HepG2 (cell line): ENCODE measurements around the gene MAPK12. TPM values are rescaled to one million over a fixed set of nuclear protein-coding genes. Genes with fewer than 3 reads are reported as not detected.

Experiments
- ATAC-seq: fragments of 200-7000 bp; cut with Tn5 transposase; 3 replicates; pipeline ENCODE4 v1.9.1; 2020; ENCODE audit warnings: mild to moderate bottlenecking, moderate library complexity
- BruUV-seq: library from RNA; stranded (reverse); fragments of 400-500 nt; replicated peaks from 2 replicates; lab custom pipeline; 2021; lab: Mats Ljungman, UMichigan
- CTCF ChIA-PET: fragments of 300-600 bp; formaldehyde crosslinking; extraction: SDS; loops from one replicate; lab custom pipeline; 2021; ENCODE audit warnings: low total read pairs, inconsistent platforms, low intra/inter-chr PET ratio; lab: Yijun Ruan, JAX
- POLR2A ChIA-PET: fragments of 350-600 bp; sonication (Branson Sonifier 250); formaldehyde crosslinking; loops from one replicate; lab custom pipeline; 2020; ENCODE audit warnings: antibody characterized with exemption, inconsistent platforms; lab: Yijun Ruan, JAX
- DNase-seq: peaks from one replicate; pipeline ENCODE4 v3.0.0-alpha.2; 2015; ENCODE audit warnings: low spot score
- FAIRE-seq: peaks from 3 replicates; lab custom pipeline; 2011; peaks lifted over from hg19 to GRCh38; lab: Jason Lieb, UNC
- H2AFZ ChIP-seq: one replicate; pipeline ENCODE4 v1.6.1; 2011; ENCODE audit warnings: low read length, inconsistent platforms
- H3K27ac ChIP-seq: fragments of 300-600 bp; 3 replicates; pipeline ENCODE4 v1.8.0; 2011; ENCODE audit warnings: mixed run types, mild to moderate bottlenecking, mixed read lengths, low read length, inconsistent platforms; ENCODE audit not compliant: insufficient read depth; ENCODE audit errors: extremely low read length
- H3K27me3 ChIP-seq, 2 experiments: fragments of 200-600 bp in 1 of 2; 2 replicates in 1 of 2; 3 replicates in 1 of 2; pipeline versions ENCODE4 v1.6.0 to v1.8.0; 2011; ENCODE audit warnings: low read length in 2 of 2, mild to moderate bottlenecking in 2 of 2, moderate library complexity in 2 of 2, inconsistent platforms in 1 of 2; ENCODE audit not compliant: insufficient read depth in 2 of 2, control insufficient read depth in 1 of 2
- H3K36me3 ChIP-seq, 2 experiments: fragments of 200-600 bp in 1 of 2; replicated peaks in 1 of 2; 2 replicates in 1 of 2; 3 replicates in 1 of 2; pipeline versions ENCODE4 v1.5.1 to v1.8.0; 2011; ENCODE audit warnings: low read length in 2 of 2, inconsistent platforms in 1 of 2; ENCODE audit not compliant: insufficient read depth in 2 of 2, control insufficient read depth in 1 of 2
- H3K4me1 ChIP-seq: 2 replicates; pipeline ENCODE4 v1.5.1; 2012; ENCODE audit warnings: low read length, inconsistent platforms; ENCODE audit not compliant: insufficient read depth
- H3K4me2 ChIP-seq: 2 replicates; pipeline ENCODE4 v1.6.0; 2011; ENCODE audit warnings: low read depth, low read length, inconsistent platforms
- H3K4me3 ChIP-seq, 3 experiments: fragments of 200-600 bp in 1 of 3; sonication (generic), shearing (Covaris generic) in 1 of 3; replicated peaks in 1 of 3; 2 replicates each; pipeline ENCODE4 v1.5.1; 2011 to 2016; ENCODE audit warnings: low read length in 3 of 3, inconsistent platforms in 2 of 3, low read depth in 2 of 3, mild to moderate bottlenecking in 2 of 3, control low read depth in 1 of 3, mixed read lengths in 1 of 3; ENCODE audit not compliant: insufficient read depth in 1 of 3
- H3K79me2 ChIP-seq: one replicate; pipeline ENCODE4 v1.6.1; 2011; ENCODE audit warnings: low read length, inconsistent platforms; ENCODE audit not compliant: insufficient read depth
- H3K9ac ChIP-seq: 2 replicates; pipeline ENCODE4 v1.6.0; 2011; ENCODE audit warnings: mild to moderate bottlenecking, low read depth, low read length, inconsistent platforms; ENCODE audit not compliant: insufficient read depth
- H3K9me3 ChIP-seq: 2 replicates; pipeline ENCODE4 v1.5.1; 2012; ENCODE audit warnings: mild to moderate bottlenecking, low read length
- H4K20me1 ChIP-seq: 2 replicates; pipeline ENCODE4 v1.6.0; 2011; ENCODE audit warnings: inconsistent platforms, mild to moderate bottlenecking, low read length, moderate library complexity; ENCODE audit not compliant: insufficient read depth
- CCDC6 ChIP-seq: sonication (generic); formaldehyde crosslinking; IDR thresholded peaks from 2 replicates; pipeline ENCODE4 v1.8.1; 2022; ENCODE audit warnings: mild to moderate bottlenecking, missing genetic modification reagents, moderate library complexity
- EED ChIP-seq: sonication (generic); formaldehyde crosslinking; IDR thresholded peaks from 2 replicates; pipeline ENCODE4 v1.5.0; 2020; ENCODE audit warnings: mild to moderate bottlenecking, missing genetic modification reagents
- GATAD1 ChIP-seq: IDR thresholded peaks from 2 replicates; pipeline ENCODE4 v1.6.1; 2016; ENCODE audit warnings: missing genetic modification reagents, missing compliant biosample characterization
- HNF4A ChIP-seq: sonication (generic); formaldehyde crosslinking; IDR thresholded peaks from 2 replicates; pipeline ENCODE4 v1.4.0; 2020; ENCODE audit warnings: missing genetic modification reagents
- HNRNPL ChIP-seq: fragments of 200-400 bp; formaldehyde crosslinking; IDR thresholded peaks from 2 replicates; pipeline ENCODE4 v1.6.1; 2017; ENCODE audit warnings: mild to moderate bottlenecking, low read depth, low read length
- NR2F2 ChIP-seq: IDR thresholded peaks from 2 replicates; pipeline ENCODE4 v1.6.1; 2012; ENCODE audit warnings: low read depth, inconsistent platforms, borderline replicate concordance
- RAD51 ChIP-seq: fragments of 450-650 bp; IDR thresholded peaks from 2 replicates; pipeline ENCODE4 v1.6.1; 2016; ENCODE audit warnings: borderline replicate concordance
- ZFAT ChIP-seq: sonication (generic); formaldehyde crosslinking; conservative IDR thresholded peaks from 2 replicates; pipeline ENCODE4 v1.8.1; 2023; ENCODE audit warnings: missing genetic modification reagents, inconsistent platforms
- ZNF253 ChIP-seq: sonication (generic); formaldehyde crosslinking; IDR thresholded peaks from 2 replicates; pipeline ENCODE4 v1.8.0; 2022; ENCODE audit warnings: mild to moderate bottlenecking, missing genetic modification reagents, borderline replicate concordance
- ZNF501 ChIP-seq: sonication (generic); formaldehyde crosslinking; IDR thresholded peaks from 2 replicates; pipeline ENCODE4 v1.5.1; 2020; ENCODE audit warnings: mild to moderate bottlenecking, moderate library complexity, missing genetic modification reagents
- ZNF678 ChIP-seq: sonication (generic); formaldehyde crosslinking; IDR thresholded peaks from 2 replicates; pipeline ENCODE4 v1.4.0; 2020; ENCODE audit warnings: mild to moderate bottlenecking, missing genetic modification reagents
- ZSCAN25 ChIP-seq: sonication (generic); formaldehyde crosslinking; IDR thresholded peaks from 2 replicates; pipeline ENCODE4 v1.8.0; 2022; ENCODE audit warnings: mild to moderate bottlenecking, missing genetic modification reagents
- WGBS: methylation state at CpG from one replicate; pipeline ENCODE4 v1.1.6; 2017; ENCODE audit warnings: low lambda C conversion rate; 5-methylcytosine and 5-hydroxymethylcytosine counted together
- in situ Hi-C: cut with HindIII; loops from 2 replicates; pipeline ENCODE4 v1.10.0; 2017; ENCODE audit warnings: low pct_unique_long_range_greater_than_20kb; ENCODE audit not compliant: extremely low pct_ligation_motif_present
- intact Hi-C: fragments of 100-400 bp; cut with micrococcal nuclease; formaldehyde crosslinking; loops from one replicate; pipeline ENCODE4 v1.10.0; 2022; ENCODE audit not compliant: unreplicated experiment
- polyA plus RNA-seq, 8 experiments: library from polyadenylated mRNA; depleted of rRNA in 3 of 8; stranded (reverse) in 7 of 8; unstranded in 1 of 8; fragments of >200 nt; fragmentation: Illumina TruSeq in 4 of 8; extraction: Trizol in 4 of 8; gene quantifications; 2 replicates each; pipeline versions ENCODE4 v1.2.1 to v1.2.3, GENCODE V29; 2011 to 2016; ENCODE audit warnings: low read depth in 4 of 8, missing spikeins in 1 of 8, mixed read lengths in 1 of 8; ENCODE audit not compliant: insufficient read depth in 1 of 8
- total RNA-seq, 5 experiments: library from RNA; depleted of rRNA; stranded (reverse); fragments of >200 nt; fragmentation: Illumina TruSeq; extraction: Trizol; gene quantifications; 2 replicates each; pipeline ENCODE4 v1.2.3, GENCODE V29; 2016; ENCODE audit warnings: low read depth in 1 of 5
- TF ChIP-seq, protein P1 (sequence below): sonication (generic); formaldehyde crosslinking; IDR thresholded peaks from 2 replicates; pipeline ENCODE4 v1.9.0; 2021; ENCODE audit warnings: missing genetic modification reagents, borderline replicate concordance
- TF ChIP-seq, protein P2 (sequence below): IDR thresholded peaks from 2 replicates; pipeline ENCODE4 v1.6.1; 2016; ENCODE audit warnings: missing genetic modification reagents, missing compliant biosample characterization
- TF ChIP-seq, protein P3 (sequence below): sonication (generic); formaldehyde crosslinking; IDR thresholded peaks from 2 replicates; pipeline ENCODE4 v1.4.0; 2020; ENCODE audit warnings: missing genetic modification reagents
- TF ChIP-seq, protein P4 (sequence below): sonication (generic); formaldehyde crosslinking; IDR thresholded peaks from 2 replicates; pipeline ENCODE4 v1.5.0; 2020; ENCODE audit warnings: missing genetic modification reagents, mild to moderate bottlenecking, borderline replicate concordance

Gene MAPK12
- total and polyA plus RNA-seq, 2 of the 13 experiments (the other 11 are each of a cell fraction or from before 2014, with no cell fraction given) = 22.2 to 23.3 TPM

DNA sequence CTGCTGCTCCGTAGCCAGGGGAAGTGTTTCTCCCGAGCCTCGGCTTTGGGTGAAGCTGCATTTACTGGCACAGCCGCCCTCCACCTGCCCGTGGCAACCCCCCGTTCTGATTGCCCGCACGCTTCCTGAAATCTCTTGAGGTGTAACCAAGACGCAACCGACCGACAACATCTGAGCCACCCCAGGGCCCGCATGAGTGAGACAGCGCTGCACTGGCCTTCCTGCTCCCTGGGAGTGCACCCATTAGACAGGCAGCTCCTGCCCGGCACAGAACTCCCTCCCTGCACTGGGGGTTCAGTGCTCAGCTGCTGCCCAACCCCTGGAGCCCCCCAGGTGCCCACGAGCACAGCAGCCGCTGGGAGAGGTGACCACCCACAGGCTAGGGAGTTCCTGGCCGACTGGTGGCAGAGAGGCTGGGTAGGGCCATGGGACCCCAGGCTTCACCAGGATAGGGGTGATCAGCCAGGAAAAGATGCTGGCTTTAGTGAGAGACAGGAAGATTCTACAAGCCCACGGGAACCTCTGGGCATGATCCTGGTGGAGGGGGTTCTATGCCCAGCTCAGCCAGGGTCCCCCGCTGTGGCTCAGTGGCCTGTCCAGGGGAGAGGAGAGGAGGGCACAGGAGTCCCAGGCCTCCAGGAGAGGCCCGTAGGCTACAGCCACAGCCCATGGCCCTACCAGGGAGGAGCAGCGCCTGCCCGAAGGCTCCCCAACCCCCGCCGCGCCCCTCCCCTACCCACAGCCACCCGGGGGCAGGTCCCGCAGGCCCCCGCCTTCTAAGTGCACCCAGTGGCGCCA, 31.4 kb upstream of the MAPK12 start:
- no TSS peak for BruUV-seq
- intact Hi-C loops = loop anchor here (2.0 to 10.0 kb wide), 3 partner anchors 16 to 868 kb away; partner anchors contain the start of gene DENND6B
- whole genome bisulfite sequencing = 89% methylated on average over 14 of the region's 29 CpGs
- in situ Hi-C loops = no loop called here
- Histone ChIP-seq H3K4me3 (peak overlapping the region; percentile 44 to 74 (median 73); a peak in 5 of 6 replicates), H3K27me3 (no peaks in the 10 kb centered on the region), H3K9me3 (no peaks in the 10 kb centered on the region), H2AFZ (no peak overlapping the region), H3K27ac (peak overlapping the region; percentile 94), H3K79me2 (peaks cover 62% of the 10 kb centered on the region), H3K9ac (peak overlapping the region; percentile 71), H3K36me3 (peaks cover 13 to 22% of the 10 kb centered on the region in 2 experiments; a peak in 4 of 5 replicates), H4K20me1 (peaks cover 9% of the 10 kb centered on the region; the same call in 1 of the 2 replicates), H3K4me2 (peak overlapping the region; percentile 79), H3K4me1 (peaks cover 57% of the 10 kb centered on the region)
- DNase-seq (no peak), FAIRE-seq (no peak), ATAC-seq (peak; percentile 12)
- CTCF ChIA-PET = interaction anchor here (1.2 to 2.3 kb wide), 2 partner anchors 17 to 34 kb away, joined by 9 to 10 read pairs; partner anchors contain the start of gene DENND6B
- POLR2A ChIA-PET = interaction anchor here (1.0 to 4.8 kb wide), 15 partner anchors 12 to 349 kb away, joined by 3 to 126 read pairs (median 6); partner anchors contain the start of genes DENND6B, HDAC10, MAPK12 and PLXNB2
- TF ChIP-seq ZNF678 (CRISPR knock-in tag) (no peak), CCDC6 (CRISPR knock-in tag) (no peak), NR2F2 (no peak), HNF4A (CRISPR knock-in tag) (no peak), RAD51 (no peak), ZSCAN25 (CRISPR knock-in tag) (peak; percentile 28; the same call in 1 of the 2 replicates), GATAD1 (CRISPR knock-in tag) (no peak), HNRNPL (peak; percentile 17; the same call in 1 of the 2 replicates), EED (no peak), ZFAT (CRISPR knock-in tag) (no peak), ZNF253 (CRISPR knock-in tag) (no peak), ZNF501 (0 out of 2 replicates have a peak, but pooled peaks have one; percentile 12)
- TF ChIP-seq, protein P1, sequence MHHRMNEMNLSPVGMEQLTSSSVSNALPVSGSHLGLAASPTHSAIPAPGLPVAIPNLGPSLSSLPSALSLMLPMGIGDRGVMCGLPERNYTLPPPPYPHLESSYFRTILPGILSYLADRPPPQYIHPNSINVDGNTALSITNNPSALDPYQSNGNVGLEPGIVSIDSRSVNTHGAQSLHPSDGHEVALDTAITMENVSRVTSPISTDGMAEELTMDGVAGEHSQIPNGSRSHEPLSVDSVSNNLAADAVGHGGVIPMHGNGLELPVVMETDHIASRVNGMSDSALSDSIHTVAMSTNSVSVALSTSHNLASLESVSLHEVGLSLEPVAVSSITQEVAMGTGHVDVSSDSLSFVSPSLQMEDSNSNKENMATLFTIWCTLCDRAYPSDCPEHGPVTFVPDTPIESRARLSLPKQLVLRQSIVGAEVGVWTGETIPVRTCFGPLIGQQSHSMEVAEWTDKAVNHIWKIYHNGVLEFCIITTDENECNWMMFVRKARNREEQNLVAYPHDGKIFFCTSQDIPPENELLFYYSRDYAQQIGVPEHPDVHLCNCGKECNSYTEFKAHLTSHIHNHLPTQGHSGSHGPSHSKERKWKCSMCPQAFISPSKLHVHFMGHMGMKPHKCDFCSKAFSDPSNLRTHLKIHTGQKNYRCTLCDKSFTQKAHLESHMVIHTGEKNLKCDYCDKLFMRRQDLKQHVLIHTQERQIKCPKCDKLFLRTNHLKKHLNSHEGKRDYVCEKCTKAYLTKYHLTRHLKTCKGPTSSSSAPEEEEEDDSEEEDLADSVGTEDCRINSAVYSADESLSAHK = no peak
- TF ChIP-seq, protein P2, sequence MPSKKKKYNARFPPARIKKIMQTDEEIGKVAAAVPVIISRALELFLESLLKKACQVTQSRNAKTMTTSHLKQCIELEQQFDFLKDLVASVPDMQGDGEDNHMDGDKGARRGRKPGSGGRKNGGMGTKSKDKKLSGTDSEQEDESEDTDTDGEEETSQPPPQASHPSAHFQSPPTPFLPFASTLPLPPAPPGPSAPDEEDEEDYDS = no peak
- TF ChIP-seq, protein P3, sequence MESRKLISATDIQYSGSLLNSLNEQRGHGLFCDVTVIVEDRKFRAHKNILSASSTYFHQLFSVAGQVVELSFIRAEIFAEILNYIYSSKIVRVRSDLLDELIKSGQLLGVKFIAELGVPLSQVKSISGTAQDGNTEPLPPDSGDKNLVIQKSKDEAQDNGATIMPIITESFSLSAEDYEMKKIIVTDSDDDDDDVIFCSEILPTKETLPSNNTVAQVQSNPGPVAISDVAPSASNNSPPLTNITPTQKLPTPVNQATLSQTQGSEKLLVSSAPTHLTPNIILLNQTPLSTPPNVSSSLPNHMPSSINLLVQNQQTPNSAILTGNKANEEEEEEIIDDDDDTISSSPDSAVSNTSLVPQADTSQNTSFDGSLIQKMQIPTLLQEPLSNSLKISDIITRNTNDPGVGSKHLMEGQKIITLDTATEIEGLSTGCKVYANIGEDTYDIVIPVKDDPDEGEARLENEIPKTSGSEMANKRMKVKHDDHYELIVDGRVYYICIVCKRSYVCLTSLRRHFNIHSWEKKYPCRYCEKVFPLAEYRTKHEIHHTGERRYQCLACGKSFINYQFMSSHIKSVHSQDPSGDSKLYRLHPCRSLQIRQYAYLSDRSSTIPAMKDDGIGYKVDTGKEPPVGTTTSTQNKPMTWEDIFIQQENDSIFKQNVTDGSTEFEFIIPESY (CRISPR knock-in tag) = 0 out of 2 replicates have a peak, but pooled peaks have one; percentile 8
- TF ChIP-seq, protein P4, sequence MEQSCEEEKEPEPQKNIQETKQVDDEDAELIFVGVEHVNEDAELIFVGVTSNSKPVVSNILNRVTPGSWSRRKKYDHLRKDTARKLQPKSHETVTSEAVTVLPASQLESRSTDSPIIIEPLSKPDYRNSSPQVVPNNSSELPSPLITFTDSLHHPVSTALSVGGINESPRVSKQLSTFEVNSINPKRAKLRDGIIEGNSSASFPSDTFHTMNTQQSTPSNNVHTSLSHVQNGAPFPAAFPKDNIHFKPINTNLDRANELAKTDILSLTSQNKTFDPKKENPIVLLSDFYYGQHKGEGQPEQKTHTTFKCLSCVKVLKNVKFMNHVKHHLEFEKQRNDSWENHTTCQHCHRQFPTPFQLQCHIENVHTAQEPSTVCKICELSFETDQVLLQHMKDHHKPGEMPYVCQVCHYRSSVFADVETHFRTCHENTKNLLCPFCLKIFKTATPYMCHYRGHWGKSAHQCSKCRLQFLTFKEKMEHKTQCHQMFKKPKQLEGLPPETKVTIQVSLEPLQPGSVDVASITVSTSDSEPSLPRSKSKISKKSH (CRISPR knock-in tag) = peak; percentile 21; the same call in 1 of the 2 replicates
